Transverse colon (tissue), 4 donors: ENCODE results near the gene MINDY1. TPM values are rescaled to one million over a fixed set of nuclear protein-coding genes. Genes with fewer than 3 reads are reported as not detected.

ENCODE experiments used
- DNase-seq: peaks from one replicate; pipeline ENCODE4 v3.0.0-alpha.2; 2019
- H3K27ac ChIP-seq, 4 donors: fragments of 200-600 bp; sonication (generic); 2 replicates each; pipeline ENCODE4 v1.5.1; 2016 to 2018; ENCODE audit warnings: inconsistent platforms in 4 of 4
- H3K27me3 ChIP-seq: fragments of 200-600 bp; sonication (generic); 2 replicates; pipeline ENCODE4 v1.5.1; 2017; ENCODE audit warnings: inconsistent platforms
- H3K36me3 ChIP-seq, 4 donors: fragments of 200-600 bp; sonication (generic); 2 replicates each; pipeline ENCODE4 v1.5.1; 2017 to 2019; ENCODE audit warnings: inconsistent platforms in 4 of 4
- H3K4me1 ChIP-seq, 4 donors: fragments of 200-600 bp; sonication (generic); 2 replicates each; pipeline ENCODE4 v1.5.1; 2017 to 2020; ENCODE audit warnings: inconsistent platforms in 4 of 4
- H3K4me3 ChIP-seq, 4 donors: fragments of 200-600 bp; sonication (generic); 1 replicate in 1 of 4; 2 replicates in 3 of 4; pipeline versions ENCODE4 v1.5.1 to v1.6.1; 2017 to 2019; ENCODE audit warnings: inconsistent platforms in 4 of 4
- H3K9me3 ChIP-seq, 2 donors: fragments of 200-600 bp; sonication (generic); 2 replicates each; pipeline ENCODE4 v1.5.1; 2017 to 2019; ENCODE audit warnings: inconsistent platforms in 2 of 2
- CTCF ChIP-seq, 5 experiments: fragments of 200-600 bp in 3 of 5; fragments of 450-650 bp in 2 of 5; sonication (generic) in 3 of 5; IDR thresholded peaks; 1 replicate in 2 of 5; 2 replicates in 3 of 5; pipeline ENCODE4 v1.5.1; 2016 to 2017; ENCODE audit warnings: antibody characterized with exemption in 5 of 5, inconsistent platforms in 3 of 5, mild to moderate bottlenecking in 2 of 5, moderate library complexity in 1 of 5
- EP300 ChIP-seq: sonication (generic); formaldehyde crosslinking; IDR thresholded peaks from one replicate; pipeline ENCODE4 v1.6.1; 2017; ENCODE audit warnings: antibody characterized with exemption, low read depth
- POLR2A ChIP-seq: fragments of 450-650 bp; IDR thresholded peaks from one replicate; pipeline ENCODE4 v1.6.1; 2016; ENCODE audit warnings: antibody characterized with exemption, mild to moderate bottlenecking, moderate library complexity
- POLR2AphosphoS5 ChIP-seq, 3 donors: sonication (generic); formaldehyde crosslinking; IDR thresholded peaks; one replicate each; pipeline ENCODE4 v1.6.1; 2016; ENCODE audit warnings: antibody characterized with exemption in 3 of 3
- WGBS, 2 donors: methylation state at CpG; one replicate each; pipeline ENCODE4 v1.1.5; 2018; ENCODE audit warnings: low coverage in 1 of 2; 5-methylcytosine and 5-hydroxymethylcytosine counted together
- in situ Hi-C, 4 donors: fragments of 200-750 bp; cut with MboI; loops; one replicate each; pipeline versions ENCODE4 v1.15.0 to v1.15.1; 2017; ENCODE audit warnings: low sequenced_read_pairs in 3 of 4, low pct_ligation_motif_present in 1 of 4, low pct_unique_long_range_greater_than_20kb in 1 of 4
- intact Hi-C: fragments of 100-400 bp; cut with DNase I; formaldehyde crosslinking; loops from one replicate; pipeline ENCODE4 v1.15.1; 2023; ENCODE audit warnings: low total_unique reads
- total RNA-seq, 4 donors: library from RNA; depleted of rRNA; stranded (reverse); fragments of >200 nt; gene quantifications; one replicate each; pipeline ENCODE4 v1.1.0, GENCODE V29; 2016

MINDY1 gene
- total RNA-seq, 4 donors from 2014 or later, result 27.7 to 66.2 (median 54.8) TPM

- WGBS, 2 donors, result 1% methylated on average over 40 of the region's 48 CpGs; no CpG with 5 or more reads in 1 of the 2 donors
- peak overlapping the region; percentile 85 to 89 (median 88) for H3K27ac ChIP-seq
- intact Hi-C loops (no loop called here), in situ Hi-C loops (loop anchor here in 1 of 4 donors (25.0 kb wide), 1 partner anchor 114 kb away; the partner anchor contains the start of genes LYSMD1, SCNM1 and TNFAIP8L2)
- H3K4me3 ChIP-seq, result peak overlapping the region; percentile 54 to 80 (median 62)
- H3K4me1 ChIP-seq, result peaks cover 3 to 16% (median 10%) of the 10 kb centered on the region in 4 donors
- DNase-seq, result peak; percentile 76
- H3K27me3 ChIP-seq, result no peaks in the 10 kb centered on the region
- H3K36me3 ChIP-seq, result peaks cover 0 to 11% (median 2%) of the 10 kb centered on the region in 4 donors
- peak in 2 of 3 donors; percentile 25 to 61 for TF ChIP-seq POLR2AphosphoS5 (IDR thresholded peaks at IDR 0.05)
- TF ChIP-seq EP300, result no peak
- peak in 2 of 5 experiments; percentile 52 to 56 for TF ChIP-seq CTCF (IDR thresholded peaks at IDR 0.05)
- TF ChIP-seq POLR2A, result no peak
- no peaks in the 10 kb centered on the region for H3K9me3 ChIP-seq
Observed at GRCh38 chr1:151047925-151048644, 41.4 kb upstream of the MINDY1 start.

GRCh38 chr1:151047591-151047924, 40.9 kb upstream of the MINDY1 start, which contains the start of gene C1orf56:
C1orf56 (plus strand) TSS chr1:151047751; CDS start chr1:151047848, 97 bp downstream.
- Histone ChIP-seq H3K27ac (peak within 1 kb of the TSS; percentile 85 to 89 (median 88)), H3K4me3 (peak within 1 kb of the TSS; percentile 54 to 80 (median 62)), H3K27me3 (no peaks in the 10 kb centered on the region), H3K9me3 (no peaks in the 10 kb centered on the region), H3K4me1 (peaks cover 3 to 16% (median 10%) of the 10 kb centered on the region in 4 donors), H3K36me3 (peaks cover 0 to 6% (median 0%) of the 10 kb centered on the region in 4 donors)
- peak; percentile 73 to 83 (median 73) for TF ChIP-seq POLR2AphosphoS5 (IDR thresholded peaks at IDR 0.05)
- peak; percentile 28 for TF ChIP-seq POLR2A
- no peak for TF ChIP-seq EP300
- TF ChIP-seq CTCF (IDR thresholded peaks at IDR 0.05), result no peak
- peak; percentile 77 for DNase-seq
- in situ Hi-C loops (loop anchor here in 1 of 4 donors (25.0 kb wide), 1 partner anchor 115 kb away; the partner anchor contains the start of genes LYSMD1, SCNM1 and TNFAIP8L2), intact Hi-C loops (no loop called here)
- 0 to 1% methylated on average over 2 to 24 of the region's 29 CpGs for WGBS, 2 donors

- DNase-seq, result no peak
- H3K27ac ChIP-seq, result no peak overlapping the region
- WGBS, 2 donors, result 80 to 84% methylated on average over 1 of the region's 1 CpG
- intact Hi-C loops, result no loop called here
- H3K27me3 ChIP-seq, result no peaks in the 10 kb centered on the region
- H3K9me3 ChIP-seq, result no peaks in the 10 kb centered on the region
- TF ChIP-seq EP300, result no peak
- no peak for TF ChIP-seq POLR2AphosphoS5 (IDR thresholded peaks at IDR 0.05)
- TF ChIP-seq POLR2A, result no peak
- no peak for TF ChIP-seq CTCF (IDR thresholded peaks at IDR 0.05)
- no peak overlapping the region for H3K4me3 ChIP-seq
- H3K36me3 ChIP-seq, result no peaks in the 10 kb centered on the region
- peaks cover 3 to 8% (median 7%) of the 10 kb centered on the region in 4 donors for H3K4me1 ChIP-seq
- in situ Hi-C loops, result loop anchor here in 1 of 4 donors (25.0 kb wide), 1 partner anchor 119 kb away; the partner anchor contains the start of genes LYSMD1, SCNM1 and TNFAIP8L2
Observed at GRCh38 chr1:151043163-151043562, 36.5 kb upstream of the MINDY1 start.

GRCh38 chr1:151039521-151039920, 32.8 kb upstream of the MINDY1 start:
- in situ Hi-C loops (loop anchor here in 1 of 4 donors (25.0 kb wide), 1 partner anchor 123 kb away; the partner anchor contains the start of genes LYSMD1, SCNM1 and TNFAIP8L2), intact Hi-C loops (no loop called here)
- WGBS, 2 donors, result 88 to 90% methylated on average over 2 to 3 of the region's 3 CpGs
- no peaks in the 10 kb centered on the region for H3K9me3 ChIP-seq
- H3K4me1 ChIP-seq, result no peaks in the 10 kb centered on the region
- no peaks in the 10 kb centered on the region for H3K27me3 ChIP-seq
- H3K36me3 ChIP-seq, result peaks cover 0 to 6% (median under 1%) of the 10 kb centered on the region in 4 donors
- TF ChIP-seq CTCF (IDR thresholded peaks at IDR 0.05), result no peak
- TF ChIP-seq POLR2A, result no peak
- TF ChIP-seq POLR2AphosphoS5 (IDR thresholded peaks at IDR 0.05), result no peak
- no peak for TF ChIP-seq EP300
- H3K27ac ChIP-seq, result no peak overlapping the region
- no peak for DNase-seq
- H3K4me3 ChIP-seq, result no peak overlapping the region
